WTC11 (cell line): ENCODE measurements around the gene GNAL. TPM values are rescaled to one million over a fixed set of nuclear protein-coding genes. Genes with fewer than 3 reads are reported as not detected.

ENCODE experiments used
- ATAC-seq: fragments of 200-7000 bp; cut with Tn5 transposase; 2 replicates; pipeline ENCODE4 v1.10.0; 2021; ENCODE audit warnings: mild to moderate bottlenecking, moderate library complexity
- CTCF ChIA-PET: fragments of 300-600 bp; sonication (Branson Sonifier 250); formaldehyde crosslinking; loops from one replicate; lab custom pipeline; 2021; ENCODE audit warnings: antibody characterized with exemption; lab: Charles Lee
- POLR2A ChIA-PET: fragments of 350-600 bp; sonication (Branson Sonifier 250); formaldehyde crosslinking; loops from one replicate; lab custom pipeline; 2021; ENCODE audit warnings: antibody characterized with exemption; lab: Charles Lee
- DNase-seq: peaks from one replicate; pipeline ENCODE4 v3.0.0; 2021; ENCODE audit warnings: low spot score
- H3K27ac Mint-ChIP-seq: 2 replicates; pipeline ENCODE4 v1.8.0; 2021; ENCODE audit warnings: mixed read lengths
- H3K27me3 Mint-ChIP-seq: 2 replicates; pipeline ENCODE4 v1.8.0; 2021; ENCODE audit warnings: low read depth, mild to moderate bottlenecking, moderate library complexity, mixed read lengths
- H3K36me3 Mint-ChIP-seq: 2 replicates; pipeline ENCODE4 v1.8.0; 2021; ENCODE audit warnings: mixed read lengths
- H3K4me1 Mint-ChIP-seq: 2 replicates; pipeline ENCODE4 v1.8.0; 2022; ENCODE audit warnings: mixed read lengths
- H3K4me3 Mint-ChIP-seq: 2 replicates; pipeline ENCODE4 v1.8.0; 2021; ENCODE audit warnings: mild to moderate bottlenecking, moderate library complexity, mixed read lengths
- H3K9me3 Mint-ChIP-seq: 2 replicates; pipeline ENCODE4 v1.8.0; 2021; ENCODE audit warnings: mixed read lengths
- ATF1 ChIP-seq: sonication (generic); formaldehyde crosslinking; IDR thresholded peaks from 2 replicates; pipeline ENCODE4 v1.8.1; 2023; ENCODE audit warnings: mild to moderate bottlenecking, moderate library complexity, missing genetic modification reagents
- ATF6 ChIP-seq: sonication (generic); formaldehyde crosslinking; IDR thresholded peaks from 2 replicates; pipeline ENCODE4 v1.8.1; 2023; ENCODE audit warnings: mild to moderate bottlenecking, missing genetic modification reagents
- EMX1 ChIP-seq: fragments of 250-450 bp; sonication (Bioruptor Pico); IDR thresholded peaks from 2 replicates; pipeline ENCODE4 v1.8.0; 2021; ENCODE audit warnings: mild to moderate bottlenecking
- FOXP4 ChIP-seq: sonication (generic); formaldehyde crosslinking; IDR thresholded peaks from 2 replicates; pipeline ENCODE4 v1.8.0; 2022; ENCODE audit warnings: mild to moderate bottlenecking, missing genetic modification reagents
- IRF2 ChIP-seq: sonication (generic); formaldehyde crosslinking; IDR thresholded peaks from 2 replicates; pipeline ENCODE4 v1.8.0; 2022; ENCODE audit warnings: low read depth, missing genetic modification reagents, borderline replicate concordance
- JAZF1 ChIP-seq: fragments of 250-450 bp; sonication (Bioruptor Pico); IDR thresholded peaks from 2 replicates; pipeline ENCODE4 v1.9.0; 2021; ENCODE audit warnings: moderate library complexity, mild to moderate bottlenecking, inconsistent platforms
- MAX ChIP-seq: sonication (generic); formaldehyde crosslinking; IDR thresholded peaks from 2 replicates; pipeline ENCODE4 v1.8.0; 2022; ENCODE audit warnings: mild to moderate bottlenecking, missing genetic modification reagents
- NR2C2 ChIP-seq: sonication (generic); formaldehyde crosslinking; IDR thresholded peaks from 2 replicates; pipeline ENCODE4 v1.8.0; 2022; ENCODE audit warnings: mild to moderate bottlenecking, missing genetic modification reagents
- PRDM15 ChIP-seq: sonication (generic); formaldehyde crosslinking; IDR thresholded peaks from 2 replicates; pipeline ENCODE4 v1.8.0; 2022; ENCODE audit warnings: missing genetic modification reagents
- TEAD4 ChIP-seq: sonication (generic); formaldehyde crosslinking; IDR thresholded peaks from 2 replicates; pipeline ENCODE4 v1.8.0; 2022; ENCODE audit warnings: mild to moderate bottlenecking, missing genetic modification reagents
- USF1 ChIP-seq: sonication (generic); formaldehyde crosslinking; IDR thresholded peaks from 2 replicates; pipeline ENCODE4 v1.8.0; 2022; ENCODE audit warnings: mild to moderate bottlenecking, missing genetic modification reagents
- ZNF138 ChIP-seq: sonication (generic); formaldehyde crosslinking; conservative IDR thresholded peaks from 2 replicates; pipeline ENCODE4 v1.8.1; 2022; ENCODE audit warnings: mild to moderate bottlenecking, moderate library complexity, missing genetic modification reagents
- ZNF219 ChIP-seq: sonication (generic); formaldehyde crosslinking; IDR thresholded peaks from 2 replicates; pipeline ENCODE4 v1.8.0; 2023; ENCODE audit warnings: missing genetic modification reagents, mild to moderate bottlenecking, borderline replicate concordance
- ZNF281 ChIP-seq: sonication (generic); formaldehyde crosslinking; IDR thresholded peaks from 2 replicates; pipeline ENCODE4 v1.8.0; 2023; ENCODE audit warnings: mild to moderate bottlenecking, missing genetic modification reagents
- ZNF317 ChIP-seq: sonication (generic); formaldehyde crosslinking; IDR thresholded peaks from 2 replicates; pipeline ENCODE4 v1.8.1; 2023; ENCODE audit warnings: low read depth, mild to moderate bottlenecking, moderate library complexity, missing genetic modification reagents, borderline replicate concordance
- ZNF423 ChIP-seq: fragments of 250-450 bp; sonication (Bioruptor Pico); IDR thresholded peaks from 2 replicates; pipeline ENCODE4 v2.1.2; 2022; ENCODE audit warnings: mild to moderate bottlenecking, moderate library complexity
- ZSCAN18 ChIP-seq: fragments of 250-450 bp; sonication (Bioruptor Pico); IDR thresholded peaks from 2 replicates; pipeline ENCODE4 v2.1.2; 2022; ENCODE audit warnings: mild to moderate bottlenecking, moderate library complexity
- total RNA-seq: library from RNA; stranded (reverse); gene quantifications from 3 replicates; pipeline ENCODE4 v1.2.3, GENCODE V29; 2021

The GNAL gene
- total RNA-seq, 1 experiment from 2014 or later = 22.3 TPM

GRCh38 chr18:11754979-11755378 lies 65.9 kb downstream of the GNAL start:
- ChIA-PET CTCF (no interaction called here), POLR2A (no interaction called here)

GRCh38 chr18:11757084-11757590 lies 68.1 kb downstream of the GNAL start:
- ChIA-PET CTCF (no interaction called here), POLR2A (no interaction called here)
- peaks cover 17% of the 10 kb centered on the region for H3K27me3 Mint-ChIP-seq
- DNase-seq = no peak
- ATAC-seq = no peak
- H3K4me1 Mint-ChIP-seq = peaks cover 17% of the 10 kb centered on the region
- H3K9me3 Mint-ChIP-seq = no peaks in the 10 kb centered on the region
- no peak overlapping the region for H3K4me3 Mint-ChIP-seq
- H3K27ac Mint-ChIP-seq = no peak overlapping the region; the same call in 1 of the 2 replicates
- H3K36me3 Mint-ChIP-seq = peaks cover 2% of the 10 kb centered on the region; the same call in 1 of the 2 replicates
- TF ChIP-seq ZNF423 (no peak), ZNF219 (CRISPR knock-in tag) (no peak), PRDM15 (CRISPR knock-in tag) (no peak), ZNF317 (CRISPR knock-in tag) (no peak), ATF6 (CRISPR knock-in tag) (no peak), ATF1 (no peak), ZSCAN18 (no peak), USF1 (CRISPR knock-in tag) (no peak), ZNF281 (CRISPR knock-in tag) (no peak), EMX1 (CRISPR knock-in tag) (no peak), TEAD4 (CRISPR knock-in tag) (no peak), JAZF1 (CRISPR knock-in tag) (no peak)

More at GRCh38 chr18:11754979-11755378, 65.9 kb downstream of the GNAL start:
- H3K36me3 Mint-ChIP-seq = peaks cover 2% of the 10 kb centered on the region; the same call in 1 of the 2 replicates
- no peak for DNase-seq
- H3K27me3 Mint-ChIP-seq = peaks cover 34% of the 10 kb centered on the region
- H3K4me1 Mint-ChIP-seq = peaks cover 19% of the 10 kb centered on the region
- no peak overlapping the region for H3K27ac Mint-ChIP-seq
- H3K4me3 Mint-ChIP-seq = no peak overlapping the region
- TF ChIP-seq FOXP4 (CRISPR knock-in tag) (no peak), ZNF138 (CRISPR knock-in tag) (no peak), IRF2 (CRISPR knock-in tag) (no peak), MAX (CRISPR knock-in tag) (no peak), NR2C2 (CRISPR knock-in tag) (no peak)
- ATAC-seq = no peak
- H3K9me3 Mint-ChIP-seq = no peaks in the 10 kb centered on the region
